ENCODE results near the gene ZBTB16.

GRCh38 chr11:114261791-114262190 lies 202.3 kb downstream of the ZBTB16 start:
- TF ChIP-seq POLR2A (IDR thresholded peaks at IDR 0.05) (no peak), CTCF (IDR thresholded peaks at IDR 0.05 in 8 of 11, conservative IDR thresholded peaks at IDR 0.05 in 3 of 11) (no peak)

Data from spleen (tissue), 7 donors.